ENCODE measurements around the gene KRT84. TPM values are rescaled to one million over a fixed set of nuclear protein-coding genes. Genes with fewer than 3 reads are reported as not detected.

KRT84 gene
- total and polyA plus RNA-seq, 9 of the 15 experiments (the other 6 are each of a cell fraction or from before 2014, with no cell fraction given) = not detected

DNA sequence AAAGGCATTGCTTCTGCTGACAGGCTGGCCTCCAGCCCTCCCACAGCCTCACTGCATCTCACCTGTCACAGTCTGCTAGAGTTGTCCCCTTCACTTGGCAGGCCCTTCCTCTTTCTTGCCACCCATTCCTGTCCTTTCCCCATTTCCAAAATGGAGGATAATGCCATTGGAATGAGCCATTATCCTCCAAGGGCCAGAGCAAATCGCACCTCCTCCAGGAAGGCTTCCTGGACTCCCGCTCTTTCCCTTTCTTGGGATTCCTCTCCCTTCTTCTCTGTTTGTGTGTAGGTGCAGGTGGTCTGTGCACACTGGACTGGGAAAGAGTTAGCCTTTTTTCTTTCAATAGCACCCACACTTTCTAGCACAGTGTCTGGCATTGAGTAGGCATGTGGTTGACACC, 16.9 kb upstream of the KRT84 start:
- DNase-seq (ENCODE audit: extremely low read depth in 1 of 4, low spot score in 3 of 4) = no peak
- 0% methylated on average over 2 of the region's 2 CpGs for WGBS (ENCODE audit: insufficient coverage, low coverage, missing lambda C conversion rate)
- Histone ChIP-seq H3K9ac (ENCODE audit: insufficient read depth in 1 of 2, low read depth in 2 of 2, low read length in 2 of 2) (no peak overlapping the region), H3K79me2 (ENCODE audit: control insufficient read depth, insufficient read depth, low read length) (no peaks in the 10 kb centered on the region), H3K36me3 (ENCODE audit: control insufficient read depth, insufficient read depth, low read length) (no peaks in the 10 kb centered on the region), H3K9me1 (ENCODE audit: control insufficient read depth, insufficient read depth, low read length) (no peaks in the 10 kb centered on the region), H4K20me1 (replicated peaks; ENCODE audit: control insufficient read depth, insufficient read depth, low read length) (no peaks in the 10 kb centered on the region), H3K27ac (ENCODE audit: extremely low read depth, low read depth, low read length) (no peak overlapping the region), H3K4me2 (ENCODE audit: insufficient read depth, low read length) (no peak overlapping the region), H3K4me3 (no peak overlapping the region), H3K4me1 (replicated peaks in 1 of 2; ENCODE audit: control insufficient read depth in 2 of 2, insufficient read depth in 2 of 2, low read length in 2 of 2) (no peaks in the 10 kb centered on the region), H3K9me3 (replicated peaks; ENCODE audit: control insufficient read depth, insufficient read depth, low read depth, low read length) (no peaks in the 10 kb centered on the region), H2AFZ (ENCODE audit: low read depth, low read length) (no peak overlapping the region), H3K27me3 (ENCODE audit: control insufficient read depth in 2 of 2, insufficient read depth in 2 of 2, low read length in 2 of 2) (peaks cover 0 to 71% of the 10 kb centered on the region in 2 experiments; a peak in 3 of 5 replicates)
- no peak for FAIRE-seq
- no TSS peak for BruUV-seq (replicated peaks)
- CTCF ChIA-PET (ENCODE audit: low intra/inter-chr PET ratio) = no interaction called here
- no peak for ATAC-seq
- in situ Hi-C loops (cut with MboI) (no loop called here), intact Hi-C loops (cut with micrococcal nuclease) (no loop called here)
- POLR2A ChIA-PET = interaction anchor here (0.6 kb wide), 1 partner anchor 26 kb away, joined by 4 read pairs; no protein-coding TSS in a partner anchor
- TF ChIP-seq ZFP36 (IDR thresholded peaks at IDR 0.05; ENCODE audit: low read depth, low read length, partially characterized antibody) (peak; percentile 87), TBL1XR1 (IDR thresholded peaks at IDR 0.05; ENCODE audit: low read length in 2 of 2) (no peak), RFX5 (IDR thresholded peaks at IDR 0.05; ENCODE audit: low read depth, low read length) (no peak), SMARCC2 (IDR thresholded peaks at IDR 0.05; ENCODE audit: low read depth) (no peak)

DNA sequence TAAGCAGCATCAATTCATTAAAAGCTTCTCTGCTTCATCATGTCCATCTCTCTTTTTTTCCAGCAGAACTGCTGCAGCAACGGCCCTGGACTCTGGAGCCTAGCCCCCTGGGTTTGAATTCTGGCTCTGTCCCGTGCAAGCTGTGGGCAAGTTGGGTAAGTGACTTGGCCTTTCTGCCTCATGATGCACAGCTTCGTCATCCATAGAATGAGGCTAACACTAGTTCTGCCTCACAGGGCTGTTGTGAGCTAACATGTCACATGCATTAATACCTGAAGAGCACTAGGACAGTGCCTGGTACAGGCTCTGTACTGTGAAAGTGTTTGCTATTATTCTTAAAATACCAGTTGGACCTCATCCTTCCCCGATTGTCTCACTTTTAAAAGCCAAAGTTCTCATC, 16.5 kb upstream of the KRT84 start:
- ChIA-PET CTCF (ENCODE audit: low intra/inter-chr PET ratio) (no interaction called here), POLR2A (interaction anchor here (0.6 kb wide), 1 partner anchor 25 kb away, joined by 4 read pairs; no protein-coding TSS in a partner anchor)
- in situ Hi-C loops (cut with MboI) = no loop called here
- no peak for TF ChIP-seq KDM5B (IDR thresholded peaks at IDR 0.05; ENCODE audit: insufficient replicate concordance, low read depth, low read length)
- no peak for TF ChIP-seq ZNF583 (CRISPR knock-in tag; IDR thresholded peaks at IDR 0.05)
- TF ChIP-seq, protein P1, sequence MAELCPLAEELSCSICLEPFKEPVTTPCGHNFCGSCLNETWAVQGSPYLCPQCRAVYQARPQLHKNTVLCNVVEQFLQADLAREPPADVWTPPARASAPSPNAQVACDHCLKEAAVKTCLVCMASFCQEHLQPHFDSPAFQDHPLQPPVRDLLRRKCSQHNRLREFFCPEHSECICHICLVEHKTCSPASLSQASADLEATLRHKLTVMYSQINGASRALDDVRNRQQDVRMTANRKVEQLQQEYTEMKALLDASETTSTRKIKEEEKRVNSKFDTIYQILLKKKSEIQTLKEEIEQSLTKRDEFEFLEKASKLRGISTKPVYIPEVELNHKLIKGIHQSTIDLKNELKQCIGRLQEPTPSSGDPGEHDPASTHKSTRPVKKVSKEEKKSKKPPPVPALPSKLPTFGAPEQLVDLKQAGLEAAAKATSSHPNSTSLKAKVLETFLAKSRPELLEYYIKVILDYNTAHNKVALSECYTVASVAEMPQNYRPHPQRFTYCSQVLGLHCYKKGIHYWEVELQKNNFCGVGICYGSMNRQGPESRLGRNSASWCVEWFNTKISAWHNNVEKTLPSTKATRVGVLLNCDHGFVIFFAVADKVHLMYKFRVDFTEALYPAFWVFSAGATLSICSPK (IDR thresholded peaks at IDR 0.05; ENCODE audit: borderline replicate concordance) = no peak
- no peak for TF ChIP-seq ZNF134 (CRISPR knock-in tag; conservative IDR thresholded peaks at IDR 0.05)
- TF ChIP-seq, protein P2, sequence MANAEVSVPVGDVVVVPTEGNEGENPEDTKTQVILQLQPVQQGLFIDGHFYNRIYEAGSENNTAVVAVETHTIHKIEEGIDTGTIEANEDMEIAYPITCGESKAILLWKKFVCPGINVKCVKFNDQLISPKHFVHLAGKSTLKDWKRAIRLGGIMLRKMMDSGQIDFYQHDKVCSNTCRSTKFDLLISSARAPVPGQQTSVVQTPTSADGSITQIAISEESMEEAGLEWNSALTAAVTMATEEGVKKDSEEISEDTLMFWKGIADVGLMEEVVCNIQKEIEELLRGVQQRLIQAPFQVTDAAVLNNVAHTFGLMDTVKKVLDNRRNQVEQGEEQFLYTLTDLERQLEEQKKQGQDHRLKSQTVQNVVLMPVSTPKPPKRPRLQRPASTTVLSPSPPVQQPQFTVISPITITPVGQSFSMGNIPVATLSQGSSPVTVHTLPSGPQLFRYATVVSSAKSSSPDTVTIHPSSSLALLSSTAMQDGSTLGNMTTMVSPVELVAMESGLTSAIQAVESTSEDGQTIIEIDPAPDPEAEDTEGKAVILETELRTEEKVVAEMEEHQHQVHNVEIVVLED (CRISPR knock-in tag; IDR thresholded peaks at IDR 0.05) = no peak
- TF ChIP-seq, protein P3, sequence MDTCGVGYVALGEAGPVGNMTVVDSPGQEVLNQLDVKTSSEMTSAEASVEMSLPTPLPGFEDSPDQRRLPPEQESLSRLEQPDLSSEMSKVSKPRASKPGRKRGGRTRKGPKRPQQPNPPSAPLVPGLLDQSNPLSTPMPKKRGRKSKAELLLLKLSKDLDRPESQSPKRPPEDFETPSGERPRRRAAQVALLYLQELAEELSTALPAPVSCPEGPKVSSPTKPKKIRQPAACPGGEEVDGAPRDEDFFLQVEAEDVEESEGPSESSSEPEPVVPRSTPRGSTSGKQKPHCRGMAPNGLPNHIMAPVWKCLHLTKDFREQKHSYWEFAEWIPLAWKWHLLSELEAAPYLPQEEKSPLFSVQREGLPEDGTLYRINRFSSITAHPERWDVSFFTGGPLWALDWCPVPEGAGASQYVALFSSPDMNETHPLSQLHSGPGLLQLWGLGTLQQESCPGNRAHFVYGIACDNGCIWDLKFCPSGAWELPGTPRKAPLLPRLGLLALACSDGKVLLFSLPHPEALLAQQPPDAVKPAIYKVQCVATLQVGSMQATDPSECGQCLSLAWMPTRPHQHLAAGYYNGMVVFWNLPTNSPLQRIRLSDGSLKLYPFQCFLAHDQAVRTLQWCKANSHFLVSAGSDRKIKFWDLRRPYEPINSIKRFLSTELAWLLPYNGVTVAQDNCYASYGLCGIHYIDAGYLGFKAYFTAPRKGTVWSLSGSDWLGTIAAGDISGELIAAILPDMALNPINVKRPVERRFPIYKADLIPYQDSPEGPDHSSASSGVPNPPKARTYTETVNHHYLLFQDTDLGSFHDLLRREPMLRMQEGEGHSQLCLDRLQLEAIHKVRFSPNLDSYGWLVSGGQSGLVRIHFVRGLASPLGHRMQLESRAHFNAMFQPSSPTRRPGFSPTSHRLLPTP (IDR thresholded peaks at IDR 0.05; ENCODE audit: borderline replicate concordance, extremely low read depth, insufficient read length) = no peak

More for the DNA sequence above, 16.5 kb upstream of the KRT84 start:
- no peaks in the 10 kb centered on the region for H3K36me3 ChIP-seq (ENCODE audit: control insufficient read depth, insufficient read depth, low read length)
- no peaks in the 10 kb centered on the region for H3K4me1 ChIP-seq (replicated peaks in 1 of 2; ENCODE audit: control insufficient read depth in 2 of 2, insufficient read depth in 2 of 2, low read length in 2 of 2)
- FAIRE-seq (no peak), DNase-seq (ENCODE audit: extremely low read depth in 1 of 4, low spot score in 3 of 4) (no peak), ATAC-seq (no peak)
- no peak overlapping the region for H3K4me3 ChIP-seq
- H3K4me2 ChIP-seq (ENCODE audit: insufficient read depth, low read length) = no peak overlapping the region
- peaks cover 0 to 69% of the 10 kb centered on the region in 2 experiments; a peak in 3 of 5 replicates for H3K27me3 ChIP-seq (ENCODE audit: control insufficient read depth in 2 of 2, insufficient read depth in 2 of 2, low read length in 2 of 2)
- H3K79me2 ChIP-seq (ENCODE audit: control insufficient read depth, insufficient read depth, low read length) = no peaks in the 10 kb centered on the region
- BruUV-seq (replicated peaks) = no TSS peak
- intact Hi-C loops (cut with micrococcal nuclease) = no loop called here
- H3K9me1 ChIP-seq (ENCODE audit: control insufficient read depth, insufficient read depth, low read length) = no peaks in the 10 kb centered on the region
- no peaks in the 10 kb centered on the region for H3K9me3 ChIP-seq (replicated peaks; ENCODE audit: control insufficient read depth, insufficient read depth, low read depth, low read length)
- no peak overlapping the region for H3K27ac ChIP-seq (ENCODE audit: extremely low read depth, low read depth, low read length)
- no peak overlapping the region for H3K9ac ChIP-seq (ENCODE audit: insufficient read depth in 1 of 2, low read depth in 2 of 2, low read length in 2 of 2)
- 0% methylated on average over 4 of the region's 4 CpGs for WGBS (ENCODE audit: insufficient coverage, low coverage, missing lambda C conversion rate)
- H2AFZ ChIP-seq (ENCODE audit: low read depth, low read length) = no peak overlapping the region
- no peaks in the 10 kb centered on the region for H4K20me1 ChIP-seq (replicated peaks; ENCODE audit: control insufficient read depth, insufficient read depth, low read length)
